Endothelial cell of coronary artery (primary cell): ENCODE results near the gene SCAF8. TPM values are rescaled to one million over a fixed set of nuclear protein-coding genes. Genes with fewer than 3 reads are reported as not detected.

Experiments
- total RNA-seq: library from RNA; depleted of rRNA; stranded (reverse); fragments of >200 nt; gene quantifications from 2 replicates; pipeline ENCODE4 v1.2.3, GENCODE V29; 2014

SCAF8 gene
- total RNA-seq = 17.2 and 21.6 TPM in 2 replicates

GRCh38 chr6:154733183-154733625 lies at the start of gene SCAF8:
SCAF8 (plus strand) TSS chr6:154733416; CDS start chr6:154733901, 485 bp downstream.

Other genes with a start within 250 kb of the SCAF8 start
- gene CNKSR3, start 222.7 kb upstream of the SCAF8 start, total RNA-seq = 3.0 and 4.0 TPM in 2 replicates